ENCODE results near the gene RIMBP2.

DNA sequence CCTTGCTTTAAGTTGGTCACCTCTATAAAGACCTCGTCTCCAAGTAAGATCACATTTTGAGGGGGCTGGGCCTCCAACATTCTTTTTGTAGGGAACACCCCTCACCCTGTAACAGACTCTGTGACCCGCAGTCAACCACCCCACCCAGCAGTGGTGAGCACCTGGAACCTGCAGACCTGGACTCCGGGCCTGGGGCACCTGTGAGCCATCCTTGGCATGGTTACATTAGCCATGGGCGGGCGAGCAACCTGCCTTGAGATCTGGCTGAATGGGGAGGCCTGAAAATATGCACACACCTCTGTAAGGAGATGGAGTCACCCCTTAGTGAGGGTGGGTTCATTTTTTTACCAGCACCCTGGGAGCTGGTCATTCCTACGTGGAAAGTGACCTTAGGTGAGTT lies 95.3 kb downstream of the RIMBP2 start:
- TF ChIP-seq, protein P1, sequence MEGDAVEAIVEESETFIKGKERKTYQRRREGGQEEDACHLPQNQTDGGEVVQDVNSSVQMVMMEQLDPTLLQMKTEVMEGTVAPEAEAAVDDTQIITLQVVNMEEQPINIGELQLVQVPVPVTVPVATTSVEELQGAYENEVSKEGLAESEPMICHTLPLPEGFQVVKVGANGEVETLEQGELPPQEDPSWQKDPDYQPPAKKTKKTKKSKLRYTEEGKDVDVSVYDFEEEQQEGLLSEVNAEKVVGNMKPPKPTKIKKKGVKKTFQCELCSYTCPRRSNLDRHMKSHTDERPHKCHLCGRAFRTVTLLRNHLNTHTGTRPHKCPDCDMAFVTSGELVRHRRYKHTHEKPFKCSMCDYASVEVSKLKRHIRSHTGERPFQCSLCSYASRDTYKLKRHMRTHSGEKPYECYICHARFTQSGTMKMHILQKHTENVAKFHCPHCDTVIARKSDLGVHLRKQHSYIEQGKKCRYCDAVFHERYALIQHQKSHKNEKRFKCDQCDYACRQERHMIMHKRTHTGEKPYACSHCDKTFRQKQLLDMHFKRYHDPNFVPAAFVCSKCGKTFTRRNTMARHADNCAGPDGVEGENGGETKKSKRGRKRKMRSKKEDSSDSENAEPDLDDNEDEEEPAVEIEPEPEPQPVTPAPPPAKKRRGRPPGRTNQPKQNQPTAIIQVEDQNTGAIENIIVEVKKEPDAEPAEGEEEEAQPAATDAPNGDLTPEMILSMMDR (IDR thresholded peaks at IDR 0.05), result no peak
- no peak for TF ChIP-seq POLR2A (IDR thresholded peaks at IDR 0.05)
- no peak for TF ChIP-seq EP300 (IDR thresholded peaks at IDR 0.05)
